ENCODE measurements around the gene UNC5B.

The UNC5B gene

DNA sequence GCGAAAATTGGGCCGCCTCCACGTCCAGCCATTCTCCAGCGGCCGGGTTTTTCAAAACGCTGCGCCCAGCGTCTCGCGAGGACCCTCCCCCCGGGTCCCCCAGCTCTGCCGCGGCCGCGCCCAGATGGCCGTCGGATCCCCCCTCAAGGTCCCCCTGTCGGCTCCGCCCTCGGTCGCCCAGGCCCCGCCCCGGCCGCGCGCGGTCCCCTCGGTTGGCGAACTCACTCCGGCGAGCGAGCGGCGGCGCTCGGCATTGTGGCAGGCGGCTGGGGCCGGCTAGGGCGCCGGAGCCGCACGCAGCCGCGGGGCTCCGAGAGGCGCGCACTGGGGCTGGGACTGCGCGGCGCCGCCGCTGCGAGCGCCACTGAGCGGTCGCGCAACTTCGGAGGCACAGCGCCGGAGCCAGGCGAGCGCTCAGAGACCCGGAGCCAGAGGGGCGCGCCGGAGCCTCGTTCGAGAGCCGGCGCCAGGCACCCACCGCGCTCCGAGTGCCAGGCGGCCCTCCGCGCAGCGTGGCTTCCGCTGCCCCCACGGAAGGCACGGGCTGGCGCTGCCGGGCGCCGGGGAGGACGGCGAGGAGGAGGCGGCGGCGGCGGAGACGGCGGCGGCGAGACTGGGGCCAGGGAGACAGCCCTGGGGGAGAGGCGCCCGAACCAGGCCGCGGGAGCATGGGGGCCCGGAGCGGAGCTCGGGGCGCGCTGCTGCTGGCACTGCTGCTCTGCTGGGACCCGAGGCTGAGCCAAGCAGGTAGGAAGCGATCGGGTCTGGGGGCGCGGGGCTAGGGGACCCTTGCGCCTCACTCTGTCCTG lies at the start of gene UNC5B:
UNC5B (plus strand) TSS at position 253 of the 809 bp plus-strand sequence; CDS start at position 669, 416 bp downstream.
- Mint-ChIP-seq H3K9me3 (no peaks in the 10 kb centered on the region), H3K4me1 (peaks cover 5% of the 10 kb centered on the region), H3K27me3 (peaks cover 71% of the 10 kb centered on the region), H3K36me3 (ENCODE audit: insufficient read depth) (no peaks in the 10 kb centered on the region), H3K27ac (ENCODE audit: low read depth) (no peak within 1 kb of the TSS), H3K4me3 (peak within 1 kb of the TSS; percentile 66)
- DNase-seq (ENCODE audit: low spot score in 2 of 2), result peak in 1 of 2 donors; percentile 37
- peak; percentile 79 for ATAC-seq (replicated peaks; ENCODE audit: extremely low read depth, poor library complexity, severe bottlenecking)

GRCh38 chr10:71173466-71173865 lies 38.9 kb upstream of the UNC5B start:
- Mint-ChIP-seq H3K27ac (ENCODE audit: low read depth) (no peak overlapping the region), H3K4me3 (no peak overlapping the region), H3K4me1 (no peaks in the 10 kb centered on the region), H3K9me3 (no peaks in the 10 kb centered on the region), H3K27me3 (peaks cover 19% of the 10 kb centered on the region), H3K36me3 (ENCODE audit: insufficient read depth) (peaks cover 2% of the 10 kb centered on the region)
- no peak for ATAC-seq (replicated peaks; ENCODE audit: extremely low read depth, poor library complexity, severe bottlenecking)
- no peak for DNase-seq (ENCODE audit: low spot score in 2 of 2)

GRCh38 chr10:71176661-71177060 lies 35.7 kb upstream of the UNC5B start:
- H3K27ac Mint-ChIP-seq (ENCODE audit: low read depth), result no peak overlapping the region
- no peaks in the 10 kb centered on the region for H3K9me3 Mint-ChIP-seq
- peaks cover 2% of the 10 kb centered on the region for H3K36me3 Mint-ChIP-seq (ENCODE audit: insufficient read depth)
- H3K4me3 Mint-ChIP-seq, result no peak overlapping the region
- ATAC-seq (replicated peaks; ENCODE audit: extremely low read depth, poor library complexity, severe bottlenecking), result no peak
- no peak for DNase-seq (ENCODE audit: low spot score in 2 of 2)
- no peaks in the 10 kb centered on the region for H3K4me1 Mint-ChIP-seq
- H3K27me3 Mint-ChIP-seq, result peaks cover 19% of the 10 kb centered on the region

GRCh38 chr10:71177651-71178199 lies 34.6 kb upstream of the UNC5B start:
- Mint-ChIP-seq H3K27me3 (peaks cover 19% of the 10 kb centered on the region), H3K4me3 (no peak overlapping the region), H3K9me3 (no peaks in the 10 kb centered on the region), H3K36me3 (ENCODE audit: insufficient read depth) (peaks cover 2% of the 10 kb centered on the region), H3K4me1 (no peaks in the 10 kb centered on the region), H3K27ac (ENCODE audit: low read depth) (no peak overlapping the region)
- ATAC-seq (replicated peaks; ENCODE audit: extremely low read depth, poor library complexity, severe bottlenecking) (no peak), DNase-seq (ENCODE audit: low spot score in 2 of 2) (no peak)

GRCh38 chr10:71178880-71179279 lies 33.5 kb upstream of the UNC5B start:
- Mint-ChIP-seq H3K27me3 (peaks cover 19% of the 10 kb centered on the region), H3K27ac (ENCODE audit: low read depth) (no peak overlapping the region), H3K4me3 (no peak overlapping the region), H3K4me1 (no peaks in the 10 kb centered on the region), H3K9me3 (no peaks in the 10 kb centered on the region), H3K36me3 (ENCODE audit: insufficient read depth) (peaks cover 2% of the 10 kb centered on the region)
- no peak for DNase-seq (ENCODE audit: low spot score in 2 of 2)
- ATAC-seq (replicated peaks; ENCODE audit: extremely low read depth, poor library complexity, severe bottlenecking), result no peak

GRCh38 chr10:71179382-71179781 lies 33.0 kb upstream of the UNC5B start:
- Mint-ChIP-seq H3K4me3 (no peak overlapping the region), H3K4me1 (no peaks in the 10 kb centered on the region), H3K36me3 (ENCODE audit: insufficient read depth) (peaks cover 2% of the 10 kb centered on the region), H3K27me3 (peaks cover 23% of the 10 kb centered on the region), H3K27ac (ENCODE audit: low read depth) (no peak overlapping the region), H3K9me3 (no peaks in the 10 kb centered on the region)
- DNase-seq (ENCODE audit: low spot score in 2 of 2) (no peak), ATAC-seq (replicated peaks; ENCODE audit: extremely low read depth, poor library complexity, severe bottlenecking) (no peak)

DNA sequence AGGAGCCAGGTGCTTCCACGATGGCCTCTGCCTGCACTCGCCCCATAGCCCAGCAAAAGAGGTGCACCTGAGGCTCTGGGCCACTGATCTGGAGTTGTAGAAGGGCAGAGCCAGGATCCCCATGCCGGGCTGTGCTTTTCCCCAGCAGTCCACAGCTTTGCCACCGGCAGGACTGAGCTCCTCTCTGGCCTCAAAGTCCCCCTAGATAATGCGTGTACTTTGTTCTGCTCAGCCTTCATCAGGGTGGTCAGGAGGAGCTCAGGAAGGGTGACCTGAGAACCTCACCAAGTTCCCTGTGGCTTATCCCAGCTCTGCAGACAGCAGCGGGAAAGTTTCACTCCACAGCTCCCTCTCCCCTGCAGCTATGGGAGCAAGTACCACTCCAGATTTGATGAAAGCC lies 27.9 kb upstream of the UNC5B start:
- no peaks in the 10 kb centered on the region for H3K4me1 Mint-ChIP-seq
- ATAC-seq (replicated peaks; ENCODE audit: extremely low read depth, poor library complexity, severe bottlenecking), result no peak

DNA sequence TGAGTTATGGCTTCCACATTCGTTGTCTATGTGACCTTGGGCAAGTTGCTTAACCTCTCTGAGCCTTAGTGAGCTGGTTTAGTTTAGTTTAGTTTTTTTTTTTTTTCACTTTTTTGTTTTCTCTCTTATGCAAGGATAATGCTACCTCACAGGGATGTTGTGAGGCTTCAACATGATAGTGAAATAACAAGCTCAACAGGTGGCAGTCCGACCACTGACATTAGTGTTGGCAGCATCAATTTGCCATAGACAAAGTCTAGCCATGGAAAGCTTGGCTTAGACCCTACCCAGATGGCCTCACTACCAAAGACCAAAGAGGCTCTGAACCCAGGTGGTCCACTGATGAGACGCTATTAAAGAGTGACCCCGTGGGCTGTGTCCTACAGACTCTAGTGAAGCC lies 27.2 kb upstream of the UNC5B start:
- H3K27me3 Mint-ChIP-seq, result peaks cover 38% of the 10 kb centered on the region
- ATAC-seq (replicated peaks; ENCODE audit: extremely low read depth, poor library complexity, severe bottlenecking), result no peak
- no peaks in the 10 kb centered on the region for H3K36me3 Mint-ChIP-seq (ENCODE audit: insufficient read depth)
- DNase-seq (ENCODE audit: low spot score in 2 of 2), result no peak
- no peak overlapping the region for H3K27ac Mint-ChIP-seq (ENCODE audit: low read depth)
- H3K4me3 Mint-ChIP-seq, result no peak overlapping the region
- H3K9me3 Mint-ChIP-seq, result no peaks in the 10 kb centered on the region
- H3K4me1 Mint-ChIP-seq, result no peaks in the 10 kb centered on the region

More for the DNA sequence above, 27.9 kb upstream of the UNC5B start:
- H3K36me3 Mint-ChIP-seq (ENCODE audit: insufficient read depth), result no peaks in the 10 kb centered on the region
- DNase-seq (ENCODE audit: low spot score in 2 of 2), result no peak
- no peak overlapping the region for H3K4me3 Mint-ChIP-seq
- no peaks in the 10 kb centered on the region for H3K9me3 Mint-ChIP-seq
- H3K27ac Mint-ChIP-seq (ENCODE audit: low read depth), result no peak overlapping the region
- H3K27me3 Mint-ChIP-seq, result peaks cover 38% of the 10 kb centered on the region

DNA sequence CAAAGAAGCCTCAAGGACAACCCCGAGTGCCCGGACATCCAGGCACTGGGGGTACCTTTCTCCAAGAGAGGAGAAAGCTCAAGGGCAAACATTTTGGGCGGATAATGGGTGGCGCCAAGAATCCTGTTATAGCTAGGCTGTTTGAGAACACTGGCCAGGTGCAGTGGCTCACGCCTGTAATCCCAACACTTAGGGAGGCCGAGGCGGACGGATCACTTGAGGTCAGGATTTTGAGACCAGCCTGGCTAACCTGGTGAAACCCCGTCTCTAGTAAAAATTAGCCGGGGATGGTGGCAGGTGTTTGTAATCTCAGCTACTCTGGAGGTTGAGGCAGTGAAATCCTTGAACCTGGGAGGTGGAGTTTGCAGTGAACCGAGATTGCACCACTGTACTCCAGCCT lies 25.2 kb upstream of the UNC5B start:
- no peaks in the 10 kb centered on the region for H3K4me1 Mint-ChIP-seq
- no peak overlapping the region for H3K4me3 Mint-ChIP-seq
- no peak overlapping the region for H3K27ac Mint-ChIP-seq (ENCODE audit: low read depth)
- DNase-seq (ENCODE audit: low spot score in 2 of 2) (no peak), ATAC-seq (replicated peaks; ENCODE audit: extremely low read depth, poor library complexity, severe bottlenecking) (no peak)
- H3K36me3 Mint-ChIP-seq (ENCODE audit: insufficient read depth), result peaks cover 1% of the 10 kb centered on the region
- peaks cover 53% of the 10 kb centered on the region for H3K27me3 Mint-ChIP-seq
- no peaks in the 10 kb centered on the region for H3K9me3 Mint-ChIP-seq

- Mint-ChIP-seq H3K27ac (ENCODE audit: low read depth) (no peak overlapping the region), H3K27me3 (peaks cover 53% of the 10 kb centered on the region), H3K4me1 (no peaks in the 10 kb centered on the region), H3K9me3 (no peaks in the 10 kb centered on the region), H3K36me3 (ENCODE audit: insufficient read depth) (peaks cover 1% of the 10 kb centered on the region), H3K4me3 (no peak overlapping the region)
- no peak for DNase-seq (ENCODE audit: low spot score in 2 of 2)
- no peak for ATAC-seq (replicated peaks; ENCODE audit: extremely low read depth, poor library complexity, severe bottlenecking)
Measured at GRCh38 chr10:71187600-71187999, 24.8 kb upstream of the UNC5B start.

- H3K4me3 Mint-ChIP-seq, result no peak overlapping the region
Measured at GRCh38 chr10:71188201-71188600, 24.2 kb upstream of the UNC5B start.

GRCh38 chr10:71191019-71191418 lies 21.4 kb upstream of the UNC5B start:
- H3K36me3 Mint-ChIP-seq (ENCODE audit: insufficient read depth), result peaks cover 1% of the 10 kb centered on the region
- DNase-seq (ENCODE audit: low spot score in 2 of 2) (no peak), ATAC-seq (replicated peaks; ENCODE audit: extremely low read depth, poor library complexity, severe bottlenecking) (no peak)
- no peak overlapping the region for H3K4me3 Mint-ChIP-seq
- H3K27ac Mint-ChIP-seq (ENCODE audit: low read depth), result no peak overlapping the region
- H3K27me3 Mint-ChIP-seq, result peaks cover 42% of the 10 kb centered on the region
- no peaks in the 10 kb centered on the region for H3K4me1 Mint-ChIP-seq
- H3K9me3 Mint-ChIP-seq, result no peaks in the 10 kb centered on the region

More at GRCh38 chr10:71188201-71188600, 24.2 kb upstream of the UNC5B start:
- no peak overlapping the region for H3K27ac Mint-ChIP-seq (ENCODE audit: low read depth)
- H3K36me3 Mint-ChIP-seq (ENCODE audit: insufficient read depth), result peaks cover 1% of the 10 kb centered on the region
- H3K4me1 Mint-ChIP-seq, result no peaks in the 10 kb centered on the region
- H3K27me3 Mint-ChIP-seq, result peaks cover 53% of the 10 kb centered on the region
- ATAC-seq (replicated peaks; ENCODE audit: extremely low read depth, poor library complexity, severe bottlenecking), result no peak
- no peaks in the 10 kb centered on the region for H3K9me3 Mint-ChIP-seq
- no peak for DNase-seq (ENCODE audit: low spot score in 2 of 2)

GRCh38 chr10:71191551-71192076 lies 20.8 kb upstream of the UNC5B start:
- no peak for DNase-seq (ENCODE audit: low spot score in 2 of 2)
- Mint-ChIP-seq H3K4me1 (no peaks in the 10 kb centered on the region), H3K36me3 (ENCODE audit: insufficient read depth) (peaks cover 1% of the 10 kb centered on the region), H3K9me3 (no peaks in the 10 kb centered on the region), H3K4me3 (no peak overlapping the region), H3K27ac (ENCODE audit: low read depth) (no peak overlapping the region), H3K27me3 (peaks cover 36% of the 10 kb centered on the region)
- ATAC-seq (replicated peaks; ENCODE audit: extremely low read depth, poor library complexity, severe bottlenecking), result no peak

All from central memory CD8-positive, alpha-beta T cell (primary cell).